Upper lobe of left lung (tissue), 6 donors: Measurements from ENCODE around the gene DIRAS1. TPM values are rescaled to one million over a fixed set of nuclear protein-coding genes. Genes with fewer than 3 reads are reported as not detected.

ENCODE experiments used
- ATAC-seq, 2 donors: fragments of 200-7000 bp; cut with Tn5 transposase; one replicate each; pipeline ENCODE4 v1.9.1; 2022; ENCODE audit warnings: mild to moderate bottlenecking in 2 of 2, moderate library complexity in 2 of 2; ENCODE audit not compliant: low FRiP score in 2 of 2
- DNase-seq, 2 donors: peaks; one replicate each; pipeline ENCODE4 v3.0.0-alpha.2; 2019 to 2020
- H3K27ac ChIP-seq, 4 donors: fragments of 200-600 bp; sonication (generic); one replicate each; pipeline ENCODE4 v1.5.1; 2016 to 2019
- H3K27me3 ChIP-seq, 4 donors: fragments of 200-600 bp; sonication (generic); one replicate each; pipeline ENCODE4 v1.5.1; 2017 to 2019
- H3K36me3 ChIP-seq, 4 donors: fragments of 200-600 bp; sonication (generic); one replicate each; pipeline ENCODE4 v1.5.1; 2016 to 2019
- H3K4me1 ChIP-seq, 4 donors: fragments of 200-600 bp; sonication (generic); one replicate each; pipeline ENCODE4 v1.5.1; 2018 to 2019
- H3K4me3 ChIP-seq, 4 donors: fragments of 200-600 bp; sonication (generic); one replicate each; pipeline ENCODE4 v1.5.1; 2017 to 2019; ENCODE audit warnings: mild to moderate bottlenecking in 2 of 4, moderate library complexity in 1 of 4
- H3K9me3 ChIP-seq, 4 donors: fragments of 200-600 bp; sonication (generic); one replicate each; pipeline ENCODE4 v1.5.1; 2018 to 2019
- EP300 ChIP-seq, 4 donors: sonication (generic); formaldehyde crosslinking; IDR thresholded peaks; one replicate each; pipeline ENCODE4 v1.5.1; 2017; ENCODE audit warnings: antibody characterized with exemption in 4 of 4, control low read depth in 2 of 4
- POLR2A ChIP-seq, 4 donors: fragments of 450-650 bp; IDR thresholded peaks; one replicate each; pipeline ENCODE4 v1.5.1; 2016 to 2017; ENCODE audit warnings: antibody characterized with exemption in 4 of 4, mild to moderate bottlenecking in 2 of 4
- POLR2AphosphoS5 ChIP-seq, 2 donors: sonication (generic); formaldehyde crosslinking; IDR thresholded peaks; one replicate each; pipeline ENCODE4 v1.5.1; 2017; ENCODE audit warnings: antibody characterized with exemption in 2 of 2
- WGBS, 2 donors: methylation state at CpG; one replicate each; pipeline ENCODE4 v1.1.5; 2017 to 2018; 5-methylcytosine and 5-hydroxymethylcytosine counted together
- total RNA-seq, 6 donors: library from RNA; depleted of rRNA in 4 of 6; stranded (reverse); fragments of >200 nt in 4 of 6; gene quantifications; one replicate each; pipeline versions ENCODE4 v1.1.0 to v1.2.1, GENCODE V29; 2016 to 2021
- TF ChIP-seq, protein P1 (sequence below), 6 experiments: fragments of 450-650 bp in 4 of 6; fragments of 200-600 bp in 2 of 6; sonication (generic) in 2 of 6; IDR thresholded peaks; one replicate each; pipeline ENCODE4 v1.5.1; 2016 to 2019; ENCODE audit warnings: antibody characterized with exemption in 6 of 6
- donor health status: DM: no; HTN: no; CAD: no; lungs with moderate emphysema.
- donor health status: DM: no; HTN: yes; CAD: no; lungs with severe emphysema.

Gene DIRAS1
- total RNA-seq, 6 donors from 2014 or later, result 0.15 to 1.3 (median 0.81) TPM; not detected in 3

DNA sequence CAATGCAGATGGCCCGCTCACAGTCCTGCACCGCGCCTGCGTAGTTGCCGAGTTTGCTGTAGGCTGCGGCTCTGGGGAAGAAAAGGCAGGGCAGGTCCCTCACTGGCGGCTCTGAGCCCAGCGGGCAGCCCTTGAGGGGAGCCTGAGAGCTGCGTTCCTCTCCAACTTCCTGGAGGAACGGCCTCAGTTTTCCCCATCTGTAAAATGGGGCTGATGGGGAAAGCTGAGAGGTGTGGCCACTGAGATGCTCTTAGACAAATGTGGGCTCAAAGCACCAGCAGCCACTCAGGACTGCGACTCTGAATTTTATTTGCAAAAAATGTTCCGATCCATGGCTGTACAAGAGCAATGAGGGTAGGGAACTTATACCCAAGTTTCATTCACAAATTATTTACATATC is 42.5 kb upstream of the DIRAS1 start:
- Histone ChIP-seq H3K4me3 (no peak overlapping the region), H3K9me3 (no peaks in the 10 kb centered on the region), H3K36me3 (peaks cover 5 to 96% (median 83%) of the 10 kb centered on the region in 4 donors), H3K27ac (no peak overlapping the region), H3K27me3 (no peaks in the 10 kb centered on the region), H3K4me1 (peaks cover 0 to 3% (median 0%) of the 10 kb centered on the region in 4 donors)
- ATAC-seq, result no peak
- 91 to 98% methylated on average over 10 to 12 of the region's 12 CpGs for WGBS, 2 donors
- DNase-seq, result no peak
- TF ChIP-seq, protein P1, sequence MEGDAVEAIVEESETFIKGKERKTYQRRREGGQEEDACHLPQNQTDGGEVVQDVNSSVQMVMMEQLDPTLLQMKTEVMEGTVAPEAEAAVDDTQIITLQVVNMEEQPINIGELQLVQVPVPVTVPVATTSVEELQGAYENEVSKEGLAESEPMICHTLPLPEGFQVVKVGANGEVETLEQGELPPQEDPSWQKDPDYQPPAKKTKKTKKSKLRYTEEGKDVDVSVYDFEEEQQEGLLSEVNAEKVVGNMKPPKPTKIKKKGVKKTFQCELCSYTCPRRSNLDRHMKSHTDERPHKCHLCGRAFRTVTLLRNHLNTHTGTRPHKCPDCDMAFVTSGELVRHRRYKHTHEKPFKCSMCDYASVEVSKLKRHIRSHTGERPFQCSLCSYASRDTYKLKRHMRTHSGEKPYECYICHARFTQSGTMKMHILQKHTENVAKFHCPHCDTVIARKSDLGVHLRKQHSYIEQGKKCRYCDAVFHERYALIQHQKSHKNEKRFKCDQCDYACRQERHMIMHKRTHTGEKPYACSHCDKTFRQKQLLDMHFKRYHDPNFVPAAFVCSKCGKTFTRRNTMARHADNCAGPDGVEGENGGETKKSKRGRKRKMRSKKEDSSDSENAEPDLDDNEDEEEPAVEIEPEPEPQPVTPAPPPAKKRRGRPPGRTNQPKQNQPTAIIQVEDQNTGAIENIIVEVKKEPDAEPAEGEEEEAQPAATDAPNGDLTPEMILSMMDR (IDR thresholded peaks at IDR 0.05), result no peak
- TF ChIP-seq POLR2AphosphoS5 (IDR thresholded peaks at IDR 0.05) (no peak), POLR2A (IDR thresholded peaks at IDR 0.05) (no peak), EP300 (IDR thresholded peaks at IDR 0.05) (no peak)

DNA sequence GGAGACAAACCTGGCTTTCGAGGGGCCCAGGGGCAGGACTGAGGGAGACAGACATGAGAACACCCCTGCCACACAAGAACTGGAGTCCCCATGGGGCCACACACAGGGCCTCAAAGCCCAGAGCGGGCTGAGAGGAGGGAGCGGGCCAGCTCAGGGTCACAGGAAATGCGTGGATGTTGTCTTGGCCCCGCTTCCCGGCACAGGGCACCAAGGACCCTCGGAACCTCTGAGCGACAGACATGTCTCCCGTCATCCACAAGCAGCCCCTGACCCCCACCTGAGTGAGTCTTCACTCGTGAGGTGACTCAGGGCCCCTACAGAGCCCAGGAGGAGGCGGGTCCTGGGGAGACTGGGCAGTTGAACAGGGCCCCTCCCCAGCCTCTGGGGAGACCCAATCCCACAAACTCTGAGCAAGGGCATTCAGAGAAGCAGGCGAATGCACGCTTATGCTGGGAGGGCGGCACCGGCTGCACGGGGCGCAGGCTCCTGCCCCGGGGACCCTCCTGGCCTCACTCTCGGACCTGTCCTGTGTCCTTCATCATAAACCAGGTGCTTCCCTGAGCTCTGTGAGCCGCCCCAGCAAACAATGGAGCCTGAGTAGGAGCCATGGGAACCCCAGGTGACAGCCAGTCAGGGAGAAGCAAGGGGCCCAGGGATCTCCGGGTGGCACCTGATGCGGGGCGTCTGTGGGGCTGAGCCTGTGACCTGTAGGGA is 41.8 kb upstream of the DIRAS1 start:
- DNase-seq (no peak), ATAC-seq (no peak)
- H3K27me3 ChIP-seq, result no peaks in the 10 kb centered on the region
- no peaks in the 10 kb centered on the region for H3K9me3 ChIP-seq
- H3K4me3 ChIP-seq, result no peak overlapping the region
- 98% methylated on average over 13 to 20 of the region's 23 CpGs for WGBS, 2 donors
- peaks cover 5 to 96% (median 84%) of the 10 kb centered on the region in 4 donors for H3K36me3 ChIP-seq
- TF ChIP-seq, protein P1 (IDR thresholded peaks at IDR 0.05), result no peak
- TF ChIP-seq POLR2AphosphoS5 (IDR thresholded peaks at IDR 0.05) (no peak), POLR2A (IDR thresholded peaks at IDR 0.05) (no peak), EP300 (IDR thresholded peaks at IDR 0.05) (no peak)
- no peak overlapping the region for H3K27ac ChIP-seq
- H3K4me1 ChIP-seq, result peaks cover 0 to 3% (median 0%) of the 10 kb centered on the region in 4 donors

DNA sequence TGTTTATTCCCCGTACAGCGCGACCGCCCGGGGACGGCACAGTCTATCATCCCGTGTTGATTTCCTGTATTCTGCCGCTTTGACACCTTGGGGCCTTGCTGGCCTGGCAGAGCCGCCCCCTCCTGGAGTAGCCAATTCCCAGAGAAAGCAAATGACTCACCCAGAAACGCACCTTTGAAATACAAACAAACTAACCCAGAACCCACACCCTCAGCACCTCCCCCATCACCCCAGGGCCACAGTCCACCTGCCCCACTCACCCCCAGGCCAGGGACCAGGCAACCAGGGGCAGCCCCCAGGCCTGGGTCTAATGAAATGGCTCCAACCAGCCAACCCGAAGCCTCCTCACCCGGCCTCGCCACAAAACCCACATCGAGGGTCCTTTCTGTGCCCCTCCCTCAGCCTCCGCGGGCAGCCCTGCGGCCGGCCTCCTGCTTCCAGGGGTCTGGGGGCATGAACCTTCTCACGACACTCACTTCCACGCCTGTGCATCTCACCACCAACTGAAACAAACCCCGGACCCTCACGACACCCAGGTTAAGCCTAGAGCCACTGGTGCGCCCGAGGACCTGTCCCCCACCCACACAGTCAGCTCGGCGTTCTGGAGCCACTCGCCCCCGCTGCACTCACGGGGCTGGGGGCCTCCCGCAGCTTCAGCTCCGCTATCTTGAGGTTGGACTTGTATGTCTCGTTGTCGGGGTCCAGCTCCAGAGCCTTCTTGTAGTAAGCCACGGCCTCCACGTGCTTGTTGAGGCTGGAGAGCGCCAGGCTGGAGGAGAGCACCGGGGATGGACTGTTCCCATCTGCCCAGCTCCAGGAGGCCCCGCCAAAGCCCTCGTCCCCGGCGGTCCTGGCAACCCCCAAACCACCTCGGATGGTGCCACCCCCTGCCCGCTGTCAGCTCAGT is 41.0 kb upstream of the DIRAS1 start:
- Histone ChIP-seq H3K27ac (no peak overlapping the region), H3K4me3 (no peak overlapping the region), H3K36me3 (peaks cover 5 to 96% (median 82%) of the 10 kb centered on the region in 4 donors), H3K9me3 (no peaks in the 10 kb centered on the region), H3K27me3 (no peaks in the 10 kb centered on the region), H3K4me1 (peaks cover 0 to 3% (median 0%) of the 10 kb centered on the region in 4 donors)
- peak in 1 of 2 donors; percentile 69 for DNase-seq
- no peak for ATAC-seq
- TF ChIP-seq POLR2A (IDR thresholded peaks at IDR 0.05) (no peak), EP300 (IDR thresholded peaks at IDR 0.05) (no peak)
- 96% methylated on average over 38 to 43 of the region's 43 CpGs for WGBS, 2 donors

DNA sequence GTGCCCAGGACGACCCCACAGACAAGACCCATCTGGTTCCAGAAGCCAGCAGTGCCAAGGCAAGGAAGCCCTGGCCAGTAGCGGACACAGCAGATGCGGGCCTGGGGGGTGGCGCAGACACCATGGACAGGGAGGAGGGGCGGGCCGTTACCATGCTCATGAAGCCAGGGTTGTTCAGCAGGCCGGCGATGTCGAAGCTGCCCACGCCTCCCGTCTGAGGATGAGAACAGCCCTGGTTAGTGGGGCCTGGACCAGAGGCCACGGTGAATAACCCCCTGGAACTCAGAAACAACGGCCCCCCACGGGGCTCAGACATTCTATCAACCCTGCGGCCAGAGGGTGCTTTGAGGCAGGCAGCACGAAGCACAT is 40.1 kb upstream of the DIRAS1 start:
- H3K9me3 ChIP-seq, result no peaks in the 10 kb centered on the region

More for the DNA sequence above, 40.1 kb upstream of the DIRAS1 start:
- Histone ChIP-seq H3K27me3 (no peaks in the 10 kb centered on the region), H3K27ac (no peak overlapping the region), H3K4me3 (no peak overlapping the region), H3K4me1 (peaks cover 0 to 3% (median 0%) of the 10 kb centered on the region in 4 donors), H3K36me3 (peaks cover 5 to 96% (median 82%) of the 10 kb centered on the region in 4 donors)
- TF ChIP-seq POLR2AphosphoS5 (IDR thresholded peaks at IDR 0.05) (no peak), POLR2A (IDR thresholded peaks at IDR 0.05) (no peak), EP300 (IDR thresholded peaks at IDR 0.05) (no peak)
- TF ChIP-seq, protein P1 (IDR thresholded peaks at IDR 0.05), result no peak
- no peak for ATAC-seq
- peak in 1 of 2 donors; percentile 53 for DNase-seq
- 94 to 96% methylated on average over 13 to 16 of the region's 16 CpGs for WGBS, 2 donors
